Thyroid gland (tissue), 4 donors: Measurements from ENCODE around the gene CDK19.

ENCODE experiments used
- CTCF ChIP-seq, 6 experiments: fragments of 200-600 bp in 3 of 6; fragments of 450-650 bp in 3 of 6; sonication (generic) in 3 of 6; IDR thresholded peaks; one replicate each; pipeline ENCODE4 v1.5.1; 2016 to 2019; ENCODE audit warnings: antibody characterized with exemption in 6 of 6, mild to moderate bottlenecking in 2 of 6, inconsistent platforms in 1 of 6, moderate library complexity in 1 of 6
- POLR2A ChIP-seq, 2 donors: fragments of 450-650 bp; IDR thresholded peaks; one replicate each; pipeline ENCODE4 v1.6.1; 2017; ENCODE audit warnings: antibody characterized with exemption in 2 of 2, mild to moderate bottlenecking in 2 of 2, moderate library complexity in 1 of 2

GRCh38 chr6:110710115-110710514, 105.2 kb downstream of the CDK19 start:
- TF ChIP-seq CTCF (IDR thresholded peaks at IDR 0.05) (no peak), POLR2A (IDR thresholded peaks at IDR 0.05) (no peak)
